Astrocyte of the spinal cord (primary cell): ENCODE results near the gene COX7A2L.
"Not testable (repeated sequence)": the region's sequence is repeated elsewhere in the genome, so short reads cannot be mapped to it uniquely, and the experiment has no call there.

Experiments used
- DNase-seq: peaks from one replicate; pipeline ENCODE4 v3.0.0; 2011; ENCODE audit warnings: low read depth, low spot score
- H3K4me3 ChIP-seq: 2 replicates; pipeline ENCODE4 v1.5.1; 2011; ENCODE audit warnings: low read depth, mild to moderate bottlenecking, low read length, moderate library complexity
- CTCF ChIP-seq: IDR thresholded peaks from 2 replicates; pipeline ENCODE4 v1.5.1; 2012; ENCODE audit warnings: low read depth, mild to moderate bottlenecking, low read length, inconsistent platforms
- in situ Hi-C: cut with HindIII; loops from 2 replicates; pipeline ENCODE4 v1.10.0; 2017; ENCODE audit warnings: low sequenced_read_pairs

Gene COX7A2L, protein sequence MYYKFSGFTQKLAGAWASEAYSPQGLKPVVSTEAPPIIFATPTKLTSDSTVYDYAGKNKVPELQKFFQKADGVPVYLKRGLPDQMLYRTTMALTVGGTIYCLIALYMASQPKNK

GRCh38 chr2:42360890-42361727 lies at the start of gene COX7A2L:
COX7A2L (minus strand) TSS chr2:42361217; CDS start chr2:42361161, 56 bp downstream.
- peak within 1 kb of the TSS; percentile 83 for H3K4me3 ChIP-seq
- peak; percentile 38 for TF ChIP-seq CTCF
- in situ Hi-C loops, result no loop called here
- DNase-seq, result peak; percentile 99

DNA sequence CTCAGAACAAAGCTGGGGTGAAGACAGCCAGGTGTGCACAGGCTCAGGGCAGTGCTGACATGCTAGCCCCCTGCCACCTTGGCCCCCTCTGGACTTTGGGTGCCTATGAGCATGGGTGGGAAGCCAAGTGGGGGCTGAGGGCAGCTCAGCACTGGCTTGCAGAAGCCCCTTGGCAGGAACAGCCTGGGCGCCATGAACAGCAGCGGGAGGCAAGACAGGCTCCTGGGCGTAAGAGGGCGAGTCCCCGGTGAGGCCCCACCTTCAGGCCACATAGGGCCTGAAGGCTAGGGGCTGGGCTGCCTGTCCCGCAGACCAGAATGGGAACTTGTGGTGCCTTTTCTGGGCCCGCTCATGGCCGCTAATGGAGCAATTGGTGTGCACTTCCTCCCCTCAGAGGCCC lies 47.0 kb upstream of the COX7A2L start:
- TF ChIP-seq CTCF, result no peak
- no peak overlapping the region for H3K4me3 ChIP-seq
- in situ Hi-C loops, result no loop called here
- DNase-seq, result no peak

DNA sequence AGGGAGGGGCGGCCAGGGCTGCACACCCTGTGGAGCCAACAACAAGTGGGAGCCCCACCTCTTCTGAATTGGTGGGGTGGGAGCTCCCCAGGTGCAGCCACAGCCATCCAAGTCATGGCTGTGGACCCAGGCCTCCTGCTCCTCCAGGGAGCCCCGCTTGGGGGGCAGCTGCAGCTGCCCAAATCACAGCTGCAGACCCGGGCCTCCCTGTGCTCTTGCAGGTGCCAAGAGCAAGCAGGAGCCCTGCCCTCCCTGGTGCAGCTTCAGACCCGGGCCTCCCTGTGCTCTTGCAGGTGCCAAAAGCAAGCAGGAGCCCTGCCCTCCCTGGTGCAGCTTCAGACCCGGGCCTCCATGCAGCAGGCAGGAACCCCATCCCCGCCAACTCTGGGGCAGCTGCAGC lies 46.5 kb upstream of the COX7A2L start:
- TF ChIP-seq CTCF, result no peak
- H3K4me3 ChIP-seq, result no peak overlapping the region

GRCh38 chr2:42404676-42405075 lies 43.7 kb upstream of the COX7A2L start:
- no peak for DNase-seq
- H3K4me3 ChIP-seq, result no peak overlapping the region
- TF ChIP-seq CTCF, result no peak
- in situ Hi-C loops, result no loop called here

More for the DNA sequence above, 46.5 kb upstream of the COX7A2L start:
- DNase-seq, result no peak
- in situ Hi-C loops, result no loop called here

DNA sequence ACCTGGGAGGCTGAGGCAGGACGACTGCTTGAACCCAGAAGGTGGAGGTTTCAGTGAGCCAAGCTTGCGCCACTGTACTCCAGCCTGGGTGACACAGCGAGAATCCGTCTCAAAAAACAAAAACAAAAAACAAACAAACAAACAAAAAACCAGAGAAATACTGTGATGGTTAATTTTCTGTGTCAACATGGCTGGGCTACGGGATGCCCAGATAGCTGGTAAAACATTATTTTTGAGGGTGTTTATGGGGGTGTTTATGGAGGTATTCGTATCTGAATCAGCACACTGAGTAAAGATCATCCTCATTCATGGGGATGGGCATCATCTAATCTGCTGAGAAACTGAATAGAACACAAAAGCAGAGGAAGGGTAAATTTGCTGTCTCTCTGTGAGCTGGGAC lies 40.8 kb upstream of the COX7A2L start:
- in situ Hi-C loops, result no loop called here
- DNase-seq, result no peak
- H3K4me3 ChIP-seq, result no peak overlapping the region
- TF ChIP-seq CTCF, result no peak

GRCh38 chr2:42398052-42398451 lies 37.0 kb upstream of the COX7A2L start:
- H3K4me3 ChIP-seq, in situ Hi-C loops, DNase-seq: not testable (repeated sequence)

DNA sequence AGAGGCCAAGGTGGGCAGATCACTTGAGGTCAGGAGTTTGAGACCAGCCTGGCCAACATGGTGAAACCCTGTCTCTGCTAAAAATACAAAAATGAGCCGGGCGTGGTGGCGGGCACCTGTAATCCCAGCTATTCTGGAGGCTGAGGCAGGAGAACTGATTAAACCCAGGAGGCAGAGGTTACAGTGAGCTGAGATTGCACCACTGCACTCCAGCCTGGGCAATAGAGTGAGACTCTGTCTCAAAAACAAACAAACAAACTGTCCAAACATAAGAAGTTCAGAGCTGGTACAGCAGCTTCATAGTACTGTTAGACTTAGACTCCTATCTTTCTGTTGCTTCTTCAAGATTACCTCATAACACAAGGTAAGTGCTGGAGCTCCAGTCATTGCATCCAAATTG lies 32.3 kb upstream of the COX7A2L start:
- in situ Hi-C loops, result not testable (repeated sequence)

More for the DNA sequence above, 32.3 kb upstream of the COX7A2L start:
- H3K4me3 ChIP-seq, DNase-seq: not testable (repeated sequence)
